Heart left ventricle (tissue), 13 donors: ENCODE measurements around the gene TPPP3.

ENCODE experiments used
- POLR2A ChIP-seq, 2 donors: fragments of 450-650 bp; IDR thresholded peaks; one replicate each; pipeline ENCODE4 v1.6.1; 2017; ENCODE audit warnings: antibody characterized with exemption in 2 of 2, mild to moderate bottlenecking in 2 of 2, moderate library complexity in 2 of 2
- TF ChIP-seq, protein P1 (sequence below), 12 donors: fragments of 200-600 bp; sonication (generic) in 4 of 12; IDR thresholded peaks; one replicate each; pipeline versions ENCODE4 v1.5.0 to v1.8.0; 2018 to 2022; ENCODE audit warnings: antibody characterized with exemption in 12 of 12, mild to moderate bottlenecking in 5 of 12
- donor health status: ischemic (EF 13 %, LVEDD 7.1; RV severe dilation, severe dysfunction).
- donor health status: DM: no; HTN: yes; CAD: no.
- donor health status: DM: no; HTN: no; CAD: no.
- donor health status: ischemic (EF 25% LVEDD 6.9; RV normal size, moderate dysfunction).
- donor health status: ischemic (EF 25% LVEDD 5.7; RV mildly dilated, moderate dysfunction).
- donor health status: ischemic (EF 35%, LVEDD 5.7; RV mildly dilated, moderate dysfunction).
- donor health status: nonischemic (EF 11% LVEDD 7.7; RV severe dilation, severe dysfunction).
- donor health status: DM: yes; HTN: yes; CAD: no.
- donor health status: PGD.
- donor health status: ischemic (EF 29% LVEDD 5.4; RV normal size, mild dysfunction).
- donor health status: nonischemic (EF 23%, LVEDD 6.1; RV moderate dilation, normal function).

DNA sequence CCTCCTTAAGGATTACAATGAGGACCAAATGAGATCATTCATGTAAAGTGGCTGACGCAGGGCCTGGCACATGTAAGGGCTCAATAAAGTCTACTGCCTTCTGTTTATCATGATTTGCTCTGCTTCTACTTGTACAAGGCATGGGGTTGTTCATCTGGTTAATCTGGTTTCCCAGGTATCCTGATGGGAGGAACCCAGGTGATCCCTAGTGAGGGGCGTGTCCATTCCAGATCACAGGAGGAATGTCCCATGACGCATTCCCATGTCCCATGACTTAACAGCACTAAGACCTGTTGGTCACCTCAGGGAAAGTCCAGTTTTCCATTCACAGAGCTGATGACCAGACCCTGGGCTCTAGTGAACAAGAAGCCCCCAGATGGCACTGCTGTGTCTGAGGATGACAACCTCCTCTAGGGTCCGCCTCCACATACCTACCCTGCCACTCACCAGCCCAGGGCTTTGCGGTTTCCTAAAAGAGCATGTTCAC is 11.5 kb upstream of the TPPP3 start:
- TF ChIP-seq, protein P1, sequence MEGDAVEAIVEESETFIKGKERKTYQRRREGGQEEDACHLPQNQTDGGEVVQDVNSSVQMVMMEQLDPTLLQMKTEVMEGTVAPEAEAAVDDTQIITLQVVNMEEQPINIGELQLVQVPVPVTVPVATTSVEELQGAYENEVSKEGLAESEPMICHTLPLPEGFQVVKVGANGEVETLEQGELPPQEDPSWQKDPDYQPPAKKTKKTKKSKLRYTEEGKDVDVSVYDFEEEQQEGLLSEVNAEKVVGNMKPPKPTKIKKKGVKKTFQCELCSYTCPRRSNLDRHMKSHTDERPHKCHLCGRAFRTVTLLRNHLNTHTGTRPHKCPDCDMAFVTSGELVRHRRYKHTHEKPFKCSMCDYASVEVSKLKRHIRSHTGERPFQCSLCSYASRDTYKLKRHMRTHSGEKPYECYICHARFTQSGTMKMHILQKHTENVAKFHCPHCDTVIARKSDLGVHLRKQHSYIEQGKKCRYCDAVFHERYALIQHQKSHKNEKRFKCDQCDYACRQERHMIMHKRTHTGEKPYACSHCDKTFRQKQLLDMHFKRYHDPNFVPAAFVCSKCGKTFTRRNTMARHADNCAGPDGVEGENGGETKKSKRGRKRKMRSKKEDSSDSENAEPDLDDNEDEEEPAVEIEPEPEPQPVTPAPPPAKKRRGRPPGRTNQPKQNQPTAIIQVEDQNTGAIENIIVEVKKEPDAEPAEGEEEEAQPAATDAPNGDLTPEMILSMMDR (IDR thresholded peaks at IDR 0.05), result no peak
- TF ChIP-seq POLR2A (IDR thresholded peaks at IDR 0.05), result no peak
